Activated CD8-positive, alpha-beta memory T cell treated with anti-CD3 and anti-CD28 coated beads for 24 hours (primary cell): ENCODE measurements around the gene SLC9A7.

Source experiments
- DNase-seq: peaks from one replicate; pipeline ENCODE4 v3.0.0-alpha.2; 2020

Gene SLC9A7

GRCh38 chrX:46569621-46570020 lies 189.3 kb downstream of the SLC9A7 start:
- DNase-seq, result peak; percentile 7

GRCh38 chrX:46567388-46567787 lies 191.5 kb downstream of the SLC9A7 start:
- DNase-seq, result no peak

DNA sequence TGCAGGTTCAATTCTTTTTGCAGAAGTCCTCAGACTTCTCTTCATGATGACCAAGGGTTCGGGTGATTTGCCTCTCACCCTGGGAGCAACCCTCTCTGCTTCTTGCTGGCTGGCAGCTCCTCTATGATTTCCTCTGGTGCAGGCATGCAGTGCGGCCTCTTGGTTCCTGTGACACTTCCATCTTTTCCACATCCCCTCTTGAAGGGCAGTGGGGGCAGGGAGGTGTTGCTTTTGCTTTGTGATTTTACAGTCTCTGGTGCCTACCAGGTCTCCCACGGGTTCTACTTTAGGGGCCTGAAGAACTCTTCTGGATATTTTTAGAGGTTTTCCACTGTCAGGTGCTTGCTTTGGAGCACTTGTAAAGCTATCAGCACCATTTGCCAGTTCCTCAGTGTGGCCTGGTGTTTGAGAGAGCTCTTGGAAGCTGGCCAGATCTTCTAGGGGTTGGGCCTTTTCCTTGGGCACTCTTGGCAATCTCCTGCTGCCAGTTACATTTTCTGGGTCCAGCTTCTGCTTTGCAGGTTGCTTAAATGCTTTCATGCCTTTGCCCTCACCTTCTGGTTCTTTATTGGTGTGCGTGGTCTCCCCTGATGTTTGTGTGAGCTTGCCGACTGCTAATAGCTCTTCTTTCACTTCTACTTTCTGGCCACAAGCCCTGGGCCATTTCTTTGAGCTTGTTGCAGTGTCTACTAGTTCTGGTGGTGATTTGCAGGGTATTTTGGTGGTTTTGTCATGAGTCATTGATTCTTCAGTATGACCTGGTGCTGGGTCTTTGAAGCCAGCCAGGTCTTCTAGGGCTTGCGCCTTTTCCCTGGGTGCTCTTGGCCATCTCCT lies 196.9 kb downstream of the SLC9A7 start:
- DNase-seq, result peak; percentile 52

- peak; percentile 19 for DNase-seq
These were observed 199.9 kb downstream of the SLC9A7 start for GRCh38 chrX:46559062-46559461.

GRCh38 chrX:46554942-46555341 lies 204.0 kb downstream of the SLC9A7 start:
- DNase-seq, result no peak

GRCh38 chrX:46553935-46554334 lies 205.0 kb downstream of the SLC9A7 start:
- DNase-seq, result no peak

DNA sequence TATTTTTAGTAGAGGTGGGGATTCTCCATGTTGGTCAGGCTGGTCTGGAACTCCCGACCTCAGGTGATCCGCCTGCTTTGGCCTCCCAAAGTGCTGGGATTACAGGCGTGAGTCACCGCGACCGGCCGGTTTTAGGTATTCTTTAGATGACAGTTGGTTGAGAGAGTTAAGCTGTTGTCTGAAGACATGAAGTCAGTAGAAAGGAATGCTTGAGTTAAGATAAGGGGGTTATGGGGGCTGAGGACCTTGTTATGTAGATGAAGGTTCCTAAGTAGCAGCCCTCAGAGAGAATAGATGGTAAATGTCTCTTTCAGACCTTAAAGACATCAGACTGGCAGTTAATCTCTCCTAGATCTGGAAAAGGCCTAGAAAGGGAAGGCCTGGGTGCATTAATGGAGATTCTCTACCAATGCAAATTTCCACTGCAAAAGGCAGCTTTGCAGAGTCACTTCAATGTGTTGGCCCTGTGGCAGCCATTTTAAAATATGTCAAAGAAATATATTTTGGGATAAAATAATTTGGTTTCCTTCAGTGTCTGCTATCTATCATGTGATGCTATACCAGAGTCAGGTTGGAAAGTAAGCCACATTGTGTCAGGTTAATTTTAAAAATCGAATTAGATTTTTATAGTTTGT lies 207.3 kb downstream of the SLC9A7 start:
- no peak for DNase-seq

GRCh38 chrX:46549914-46550313 lies 209.0 kb downstream of the SLC9A7 start:
- DNase-seq, result no peak
